HepG2 (cell line): ENCODE data around the gene ZFYVE26. TPM values are rescaled to one million over a fixed set of nuclear protein-coding genes. Genes with fewer than 3 reads are reported as not detected.

Source experiments
- CREM ChIP-seq, 2 experiments: sonication (generic) in 1 of 2; formaldehyde crosslinking in 1 of 2; IDR thresholded peaks; 2 replicates each; pipeline versions ENCODE4 v1.4.0 to v1.6.1; 2016 to 2020; ENCODE audit warnings: antibody characterized with exemption in 1 of 2, mild to moderate bottlenecking in 1 of 2, missing genetic modification reagents in 1 of 2
- ELF3 ChIP-seq: IDR thresholded peaks from 2 replicates; pipeline ENCODE4 v1.6.1; 2016; ENCODE audit warnings: missing genetic modification reagents, missing compliant biosample characterization
- EP300 ChIP-seq, 3 experiments: sonication (generic) in 1 of 3; formaldehyde crosslinking in 1 of 3; IDR thresholded peaks; 2 replicates each; pipeline versions ENCODE4 v1.5.1 to v1.6.1; 2011 to 2020; ENCODE audit warnings: low read depth in 2 of 3, low read length in 2 of 3, borderline replicate concordance in 1 of 3, improper control_type of control experiment in 1 of 3, mild to moderate bottlenecking in 1 of 3, missing genetic modification reagents in 1 of 3, moderate library complexity in 1 of 3
- ESRRA ChIP-seq: sonication (generic); formaldehyde crosslinking; IDR thresholded peaks from 2 replicates; pipeline ENCODE4 v1.5.1; 2020; ENCODE audit warnings: mild to moderate bottlenecking, low read depth, missing genetic modification reagents
- FOXJ3 ChIP-seq: sonication (generic); formaldehyde crosslinking; IDR thresholded peaks from 2 replicates; pipeline ENCODE4 v1.4.0; 2020; ENCODE audit warnings: missing genetic modification reagents, mild to moderate bottlenecking, borderline replicate concordance
- HCFC1 ChIP-seq: fragments of 150-350 bp; IDR thresholded peaks from 2 replicates; pipeline ENCODE4 v1.6.1; 2014; ENCODE audit warnings: low read depth, low read length
- KAT2B ChIP-seq: fragments of 150-350 bp; IDR thresholded peaks from 2 replicates; pipeline ENCODE4 v1.6.1; 2014; ENCODE audit warnings: low read depth, low read length, borderline replicate concordance
- KLF15 ChIP-seq: sonication (generic); formaldehyde crosslinking; IDR thresholded peaks from 2 replicates; pipeline ENCODE4 v1.8.1; 2023; ENCODE audit warnings: borderline replicate concordance, mild to moderate bottlenecking, inconsistent platforms, missing genetic modification reagents, mixed read lengths
- MEF2D ChIP-seq: sonication (generic); formaldehyde crosslinking; IDR thresholded peaks from 2 replicates; pipeline ENCODE4 v1.5.1; 2020; ENCODE audit warnings: mild to moderate bottlenecking, missing genetic modification reagents
- NR2F1 ChIP-seq, 2 experiments: fragments of 450-650 bp in 1 of 2; formaldehyde crosslinking in 1 of 2; IDR thresholded peaks; 2 replicates each; pipeline versions ENCODE4 v1.5.0 to v1.6.1; 2016 to 2020; ENCODE audit warnings: mild to moderate bottlenecking in 1 of 2, missing compliant biosample characterization in 1 of 2, missing genetic modification reagents in 1 of 2, moderate library complexity in 1 of 2
- NR2F6 ChIP-seq, 2 experiments: IDR thresholded peaks; 2 replicates each; pipeline ENCODE4 v1.6.1; 2016; ENCODE audit warnings: antibody characterized with exemption in 1 of 2, mild to moderate bottlenecking in 1 of 2
- RFXAP ChIP-seq: sonication (generic); formaldehyde crosslinking; IDR thresholded peaks from 2 replicates; pipeline ENCODE4 v1.4.0; 2020; ENCODE audit warnings: missing genetic modification reagents, borderline replicate concordance
- SALL1 ChIP-seq: sonication (generic); formaldehyde crosslinking; IDR thresholded peaks from 2 replicates; pipeline ENCODE4 v1.8.0; 2022; ENCODE audit warnings: mild to moderate bottlenecking, missing genetic modification reagents
- SIX4 ChIP-seq: sonication (generic); formaldehyde crosslinking; IDR thresholded peaks from 2 replicates; pipeline ENCODE4 v1.4.0; 2020; ENCODE audit warnings: missing genetic modification reagents
- SUZ12 ChIP-seq: fragments of 150-350 bp; IDR thresholded peaks from 2 replicates; pipeline ENCODE4 v1.6.1; 2014; ENCODE audit warnings: low read depth, low read length
- THYN1 ChIP-seq: sonication (generic); formaldehyde crosslinking; IDR thresholded peaks from 2 replicates; pipeline ENCODE4 v1.8.1; 2023; ENCODE audit warnings: low read depth, mild to moderate bottlenecking, moderate library complexity, missing genetic modification reagents, borderline replicate concordance
- TRIM24 ChIP-seq: sonication (generic); formaldehyde crosslinking; IDR thresholded peaks from 2 replicates; pipeline ENCODE4 v1.8.0; 2022; ENCODE audit warnings: mild to moderate bottlenecking, missing genetic modification reagents
- ZFP41 ChIP-seq: sonication (generic); formaldehyde crosslinking; IDR thresholded peaks from 2 replicates; pipeline ENCODE4 v1.4.0; 2020; ENCODE audit warnings: mild to moderate bottlenecking, missing genetic modification reagents, borderline replicate concordance
- ZNF143 ChIP-seq: sonication (generic); formaldehyde crosslinking; IDR thresholded peaks from 2 replicates; pipeline ENCODE4 v1.4.0; 2020; ENCODE audit warnings: missing genetic modification reagents
- ZNF747 ChIP-seq: sonication (generic); formaldehyde crosslinking; IDR thresholded peaks from 2 replicates; pipeline ENCODE4 v1.8.1; 2023; ENCODE audit warnings: missing genetic modification reagents, mild to moderate bottlenecking, borderline replicate concordance
- polyA plus RNA-seq, 8 experiments: library from polyadenylated mRNA; depleted of rRNA in 3 of 8; stranded (reverse) in 7 of 8; unstranded in 1 of 8; fragments of >200 nt; fragmentation: Illumina TruSeq in 4 of 8; extraction: Trizol in 4 of 8; gene quantifications; 2 replicates each; pipeline versions ENCODE4 v1.2.1 to v1.2.3, GENCODE V29; 2011 to 2016; ENCODE audit warnings: low read depth in 4 of 8, missing spikeins in 1 of 8, mixed read lengths in 1 of 8; ENCODE audit not compliant: insufficient read depth in 1 of 8
- total RNA-seq, 5 experiments: library from RNA; depleted of rRNA; stranded (reverse); fragments of >200 nt; fragmentation: Illumina TruSeq; extraction: Trizol; gene quantifications; 2 replicates each; pipeline ENCODE4 v1.2.3, GENCODE V29; 2016; ENCODE audit warnings: low read depth in 1 of 5
- TF ChIP-seq, protein P1 (sequence below): IDR thresholded peaks from 2 replicates; pipeline ENCODE4 v1.6.1; 2016; ENCODE audit warnings: missing genetic modification reagents, missing compliant biosample characterization
- TF ChIP-seq, protein P2 (sequence below): sonication (generic); IDR thresholded peaks from 2 replicates; pipeline ENCODE4 v1.6.1; 2016; ENCODE audit warnings: low read depth, borderline replicate concordance
- TF ChIP-seq, protein P3 (sequence below): sonication (generic); formaldehyde crosslinking; IDR thresholded peaks from 2 replicates; pipeline ENCODE4 v1.4.0; 2020; ENCODE audit warnings: missing genetic modification reagents; ENCODE audit errors: not compliant biosample characterization
- TF ChIP-seq, protein P4 (sequence below): sonication (generic); formaldehyde crosslinking; IDR thresholded peaks from 2 replicates; pipeline ENCODE4 v1.8.0; 2022; ENCODE audit warnings: mild to moderate bottlenecking, missing genetic modification reagents; ENCODE audit not compliant: insufficient replicate concordance
- TF ChIP-seq, protein P5 (sequence below): sonication (generic); formaldehyde crosslinking; IDR thresholded peaks from 2 replicates; pipeline ENCODE4 v1.4.0; 2020; ENCODE audit warnings: mild to moderate bottlenecking, missing genetic modification reagents

Gene ZFYVE26
- total and polyA plus RNA-seq, 2 of the 13 experiments (the other 11 are each of a cell fraction or from before 2014, with no cell fraction given) = 13.6 to 16.4 TPM

DNA sequence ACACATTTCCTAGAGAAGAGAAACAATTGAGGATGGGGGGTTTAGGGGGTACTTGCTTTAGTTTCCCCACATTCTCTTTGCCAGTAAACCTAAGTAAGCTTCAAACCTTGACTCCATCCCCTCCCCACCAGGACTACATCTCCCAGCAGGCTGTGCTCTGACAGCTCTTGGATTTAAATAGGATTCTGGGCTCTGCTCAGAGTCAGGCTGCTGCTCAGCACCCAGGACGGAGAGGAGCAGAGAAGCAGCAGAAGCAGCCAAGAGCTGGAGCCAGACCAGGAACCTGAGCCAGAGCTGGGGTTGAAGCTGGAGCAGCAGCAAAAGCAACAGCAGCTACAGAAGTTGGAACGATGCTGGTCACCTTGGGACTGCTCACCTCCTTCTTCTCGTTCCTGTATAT lies 94.1 kb downstream of the ZFYVE26 start (continued):
- TF ChIP-seq NR2F1 (CRISPR knock-in tag; IDR thresholded peaks at IDR 0.05) (no peak), SALL1 (peak; percentile 36; the same call in 1 of the 2 replicates), TRIM24 (CRISPR knock-in tag) (no peak), CREM (IDR thresholded peaks at IDR 0.05) (no peak), CREM (CRISPR knock-in tag; IDR thresholded peaks at IDR 0.05) (no peak), SUZ12 (peak; percentile 38; the same call in 1 of the 2 replicates), HCFC1 (peak; percentile 60; the same call in 1 of the 2 replicates), ZNF143 (CRISPR knock-in tag) (peak; percentile 84), ESRRA (CRISPR knock-in tag) (no peak), FOXJ3 (CRISPR knock-in tag) (no peak), NR2F6 (IDR thresholded peaks at IDR 0.05) (no peak), NR2F6 (CRISPR knock-in tag; IDR thresholded peaks at IDR 0.05) (no peak), SIX4 (CRISPR knock-in tag) (no peak), ZFP41 (CRISPR knock-in tag) (no peak), ELF3 (CRISPR knock-in tag) (no peak), MEF2D (CRISPR knock-in tag) (no peak), RFXAP (no peak), EP300 (IDR thresholded peaks at IDR 0.05; ENCODE audit: low read depth in 2 of 2, low read length in 2 of 2) (no peak), EP300 (CRISPR knock-in tag; IDR thresholded peaks at IDR 0.05; ENCODE audit: borderline replicate concordance) (no peak), ZNF747 (no peak), THYN1 (CRISPR knock-in tag) (no peak), KLF15 (CRISPR knock-in tag) (no peak), KAT2B (no peak)
- TF ChIP-seq, protein P1, sequence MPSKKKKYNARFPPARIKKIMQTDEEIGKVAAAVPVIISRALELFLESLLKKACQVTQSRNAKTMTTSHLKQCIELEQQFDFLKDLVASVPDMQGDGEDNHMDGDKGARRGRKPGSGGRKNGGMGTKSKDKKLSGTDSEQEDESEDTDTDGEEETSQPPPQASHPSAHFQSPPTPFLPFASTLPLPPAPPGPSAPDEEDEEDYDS = peak; percentile 24; the same call in 1 of the 2 replicates
- TF ChIP-seq, protein P2, sequence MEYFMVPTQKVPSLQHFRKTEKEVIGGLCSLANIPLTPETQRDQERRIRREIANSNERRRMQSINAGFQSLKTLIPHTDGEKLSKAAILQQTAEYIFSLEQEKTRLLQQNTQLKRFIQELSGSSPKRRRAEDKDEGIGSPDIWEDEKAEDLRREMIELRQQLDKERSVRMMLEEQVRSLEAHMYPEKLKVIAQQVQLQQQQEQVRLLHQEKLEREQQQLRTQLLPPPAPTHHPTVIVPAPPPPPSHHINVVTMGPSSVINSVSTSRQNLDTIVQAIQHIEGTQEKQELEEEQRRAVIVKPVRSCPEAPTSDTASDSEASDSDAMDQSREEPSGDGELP = no peak
- TF ChIP-seq, protein P3, sequence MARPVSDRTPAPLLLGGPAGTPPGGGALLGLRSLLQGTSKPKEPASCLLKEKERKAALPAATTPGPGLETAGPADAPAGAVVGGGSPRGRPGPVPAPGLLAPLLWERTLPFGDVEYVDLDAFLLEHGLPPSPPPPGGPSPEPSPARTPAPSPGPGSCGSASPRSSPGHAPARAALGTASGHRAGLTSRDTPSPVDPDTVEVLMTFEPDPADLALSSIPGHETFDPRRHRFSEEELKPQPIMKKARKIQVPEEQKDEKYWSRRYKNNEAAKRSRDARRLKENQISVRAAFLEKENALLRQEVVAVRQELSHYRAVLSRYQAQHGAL (CRISPR knock-in tag) = no peak
- TF ChIP-seq, protein P4, sequence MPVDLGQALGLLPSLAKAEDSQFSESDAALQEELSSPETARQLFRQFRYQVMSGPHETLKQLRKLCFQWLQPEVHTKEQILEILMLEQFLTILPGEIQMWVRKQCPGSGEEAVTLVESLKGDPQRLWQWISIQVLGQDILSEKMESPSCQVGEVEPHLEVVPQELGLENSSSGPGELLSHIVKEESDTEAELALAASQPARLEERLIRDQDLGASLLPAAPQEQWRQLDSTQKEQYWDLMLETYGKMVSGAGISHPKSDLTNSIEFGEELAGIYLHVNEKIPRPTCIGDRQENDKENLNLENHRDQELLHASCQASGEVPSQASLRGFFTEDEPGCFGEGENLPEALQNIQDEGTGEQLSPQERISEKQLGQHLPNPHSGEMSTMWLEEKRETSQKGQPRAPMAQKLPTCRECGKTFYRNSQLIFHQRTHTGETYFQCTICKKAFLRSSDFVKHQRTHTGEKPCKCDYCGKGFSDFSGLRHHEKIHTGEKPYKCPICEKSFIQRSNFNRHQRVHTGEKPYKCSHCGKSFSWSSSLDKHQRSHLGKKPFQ (CRISPR knock-in tag) = no peak
- TF ChIP-seq, protein P5, sequence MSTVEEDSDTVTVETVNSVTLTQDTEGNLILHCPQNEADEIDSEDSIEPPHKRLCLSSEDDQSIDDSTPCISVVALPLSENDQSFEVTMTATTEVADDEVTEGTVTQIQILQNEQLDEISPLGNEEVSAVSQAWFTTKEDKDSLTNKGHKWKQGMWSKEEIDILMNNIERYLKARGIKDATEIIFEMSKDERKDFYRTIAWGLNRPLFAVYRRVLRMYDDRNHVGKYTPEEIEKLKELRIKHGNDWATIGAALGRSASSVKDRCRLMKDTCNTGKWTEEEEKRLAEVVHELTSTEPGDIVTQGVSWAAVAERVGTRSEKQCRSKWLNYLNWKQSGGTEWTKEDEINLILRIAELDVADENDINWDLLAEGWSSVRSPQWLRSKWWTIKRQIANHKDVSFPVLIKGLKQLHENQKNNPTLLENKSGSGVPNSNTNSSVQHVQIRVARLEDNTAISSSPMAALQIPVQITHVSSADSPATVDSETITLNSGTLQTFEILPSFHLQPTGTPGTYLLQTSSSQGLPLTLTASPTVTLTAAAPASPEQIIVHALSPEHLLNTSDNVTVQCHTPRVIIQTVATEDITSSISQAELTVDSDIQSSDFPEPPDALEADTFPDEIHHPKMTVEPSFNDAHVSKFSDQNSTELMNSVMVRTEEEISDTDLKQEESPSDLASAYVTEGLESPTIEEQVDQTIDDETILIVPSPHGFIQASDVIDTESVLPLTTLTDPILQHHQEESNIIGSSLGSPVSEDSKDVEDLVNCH (CRISPR knock-in tag) = no peak
